GM12864 (cell line): ENCODE measurements around the gene PCLO.

Source experiments
- DNase-seq: peaks from one replicate; pipeline ENCODE4 v3.0.0-alpha.2; 2011; ENCODE audit warnings: low read depth
- H3K4me3 ChIP-seq: 2 replicates; pipeline ENCODE4 v1.5.1; 2011; ENCODE audit warnings: mild to moderate bottlenecking, low read depth, low read length, control low read depth
- TF ChIP-seq, protein P1 (sequence below): IDR thresholded peaks from 2 replicates; pipeline ENCODE4 v1.5.1; 2011; ENCODE audit warnings: low read depth, mild to moderate bottlenecking, moderate library complexity, low read length, control low read depth, inconsistent platforms; ENCODE audit errors: missing control alignments

The PCLO gene

DNA sequence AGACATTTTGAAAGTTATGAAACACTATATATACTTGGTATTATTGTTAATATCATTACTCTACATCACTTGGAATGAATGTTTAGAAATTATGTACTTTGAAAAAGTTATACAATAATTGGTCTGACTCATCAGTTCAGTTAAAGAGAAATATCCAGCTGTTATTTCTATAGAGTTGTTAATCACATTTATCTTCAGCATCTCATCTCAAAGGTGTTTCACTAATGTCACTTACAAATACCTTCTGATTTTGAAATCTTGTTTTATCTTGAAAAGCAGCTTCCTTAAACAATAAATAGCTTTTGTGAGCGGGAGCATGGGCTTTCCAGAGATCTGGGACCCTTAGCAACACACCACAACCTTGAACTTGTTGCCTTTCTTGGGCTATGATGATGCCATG is 205.2 kb downstream of the PCLO start:
- DNase-seq, result no peak
- no peak overlapping the region for H3K4me3 ChIP-seq
- TF ChIP-seq, protein P1, sequence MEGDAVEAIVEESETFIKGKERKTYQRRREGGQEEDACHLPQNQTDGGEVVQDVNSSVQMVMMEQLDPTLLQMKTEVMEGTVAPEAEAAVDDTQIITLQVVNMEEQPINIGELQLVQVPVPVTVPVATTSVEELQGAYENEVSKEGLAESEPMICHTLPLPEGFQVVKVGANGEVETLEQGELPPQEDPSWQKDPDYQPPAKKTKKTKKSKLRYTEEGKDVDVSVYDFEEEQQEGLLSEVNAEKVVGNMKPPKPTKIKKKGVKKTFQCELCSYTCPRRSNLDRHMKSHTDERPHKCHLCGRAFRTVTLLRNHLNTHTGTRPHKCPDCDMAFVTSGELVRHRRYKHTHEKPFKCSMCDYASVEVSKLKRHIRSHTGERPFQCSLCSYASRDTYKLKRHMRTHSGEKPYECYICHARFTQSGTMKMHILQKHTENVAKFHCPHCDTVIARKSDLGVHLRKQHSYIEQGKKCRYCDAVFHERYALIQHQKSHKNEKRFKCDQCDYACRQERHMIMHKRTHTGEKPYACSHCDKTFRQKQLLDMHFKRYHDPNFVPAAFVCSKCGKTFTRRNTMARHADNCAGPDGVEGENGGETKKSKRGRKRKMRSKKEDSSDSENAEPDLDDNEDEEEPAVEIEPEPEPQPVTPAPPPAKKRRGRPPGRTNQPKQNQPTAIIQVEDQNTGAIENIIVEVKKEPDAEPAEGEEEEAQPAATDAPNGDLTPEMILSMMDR, result no peak

DNA sequence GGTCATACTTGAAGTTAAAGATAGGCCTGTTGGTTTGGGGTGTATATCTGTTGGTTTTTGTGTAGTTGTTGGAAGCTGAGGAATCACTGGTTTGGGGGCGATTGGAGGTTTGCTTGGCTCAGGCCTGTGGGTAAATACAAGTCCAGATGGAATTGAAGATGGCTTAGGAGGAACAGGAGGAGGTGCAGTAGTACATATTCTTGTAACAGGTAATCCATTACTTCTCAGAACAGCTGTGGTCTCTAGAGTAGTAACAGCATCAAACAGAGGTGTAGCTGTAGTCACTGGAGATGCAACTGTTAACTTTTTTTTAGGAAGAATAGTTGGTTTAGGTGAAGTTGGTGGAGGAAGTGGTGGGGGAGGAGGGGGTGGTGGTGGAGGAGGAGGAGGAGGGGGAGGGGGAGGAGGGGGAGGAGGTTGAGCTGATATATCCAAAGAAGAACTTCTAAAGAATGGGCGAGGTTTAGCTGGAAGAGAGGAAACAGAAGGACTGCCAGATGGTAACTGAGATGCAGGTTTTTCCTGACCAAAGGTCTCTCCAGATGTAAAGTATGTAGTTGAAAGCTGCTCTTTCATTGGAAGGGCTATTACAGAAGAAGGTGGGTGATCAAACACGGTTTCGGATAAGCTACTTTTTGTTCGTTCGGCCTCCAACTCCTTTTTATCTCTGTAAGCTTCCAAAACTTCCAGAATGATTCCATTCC is 209.2 kb downstream of the PCLO start:
- TF ChIP-seq, protein P1, result no peak
- no peak overlapping the region for H3K4me3 ChIP-seq
- DNase-seq, result no peak

DNA sequence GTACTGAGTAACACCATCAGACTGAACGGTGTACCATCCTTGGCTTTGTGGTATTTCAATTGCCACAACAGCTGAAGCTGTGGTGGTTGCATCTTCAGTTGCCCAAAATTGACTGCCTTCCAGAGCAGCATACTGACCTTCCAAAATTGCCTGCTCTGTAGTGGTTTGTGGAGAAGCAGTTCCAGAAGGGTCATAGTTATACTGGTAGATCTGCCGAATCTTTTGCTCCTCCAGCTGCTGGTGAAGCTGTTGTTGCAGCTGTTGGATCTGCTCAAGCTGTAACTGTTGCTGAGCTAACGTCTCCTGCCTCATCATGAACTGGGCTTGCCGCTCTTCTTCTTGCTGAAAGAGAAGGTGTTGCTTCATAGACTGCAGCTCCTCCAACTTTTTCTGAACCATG is 212.2 kb downstream of the PCLO start:
- DNase-seq, result no peak
- TF ChIP-seq, protein P1, result no peak
- H3K4me3 ChIP-seq, result no peak overlapping the region

DNA sequence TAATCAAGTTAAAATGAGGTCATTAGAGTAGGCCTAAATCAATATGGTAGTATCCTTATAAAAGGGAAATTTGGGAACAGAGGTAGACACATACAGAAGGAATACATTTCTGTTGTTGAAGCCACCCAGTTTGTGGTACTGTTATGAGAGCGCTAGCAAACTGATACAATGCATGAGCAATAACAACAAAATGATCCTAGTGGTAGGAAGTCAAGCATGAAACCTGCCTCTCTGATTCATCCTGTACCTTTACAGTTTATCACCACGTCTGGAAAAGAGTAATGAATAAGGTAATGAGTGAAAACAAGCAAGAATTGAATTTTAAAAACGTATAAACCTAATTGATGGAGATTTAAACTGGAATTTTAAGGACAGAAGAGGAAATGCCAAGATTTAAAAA is 217.2 kb downstream of the PCLO start:
- no peak overlapping the region for H3K4me3 ChIP-seq
- TF ChIP-seq, protein P1, result no peak
- DNase-seq, result no peak

DNA sequence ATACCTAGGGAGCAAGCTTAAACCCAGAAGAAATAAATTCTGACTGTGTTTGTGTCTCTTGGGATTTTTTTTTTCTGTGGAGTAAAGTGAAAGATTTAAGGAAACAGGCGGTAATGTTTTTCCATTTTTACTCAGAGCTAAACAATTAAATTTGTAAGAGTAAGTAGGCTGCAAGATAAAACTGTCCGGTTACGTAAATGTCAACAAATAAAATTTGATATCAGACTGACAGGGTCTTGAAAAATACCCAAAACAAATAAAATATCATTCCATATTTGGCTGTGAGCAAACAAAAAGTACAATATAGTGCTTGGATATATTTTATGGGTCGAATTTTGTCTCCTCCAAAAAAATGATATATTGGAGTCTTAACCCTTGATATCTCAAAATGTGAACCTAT is 217.6 kb downstream of the PCLO start:
- TF ChIP-seq, protein P1, result no peak
- H3K4me3 ChIP-seq, result no peak overlapping the region
- no peak for DNase-seq

DNA sequence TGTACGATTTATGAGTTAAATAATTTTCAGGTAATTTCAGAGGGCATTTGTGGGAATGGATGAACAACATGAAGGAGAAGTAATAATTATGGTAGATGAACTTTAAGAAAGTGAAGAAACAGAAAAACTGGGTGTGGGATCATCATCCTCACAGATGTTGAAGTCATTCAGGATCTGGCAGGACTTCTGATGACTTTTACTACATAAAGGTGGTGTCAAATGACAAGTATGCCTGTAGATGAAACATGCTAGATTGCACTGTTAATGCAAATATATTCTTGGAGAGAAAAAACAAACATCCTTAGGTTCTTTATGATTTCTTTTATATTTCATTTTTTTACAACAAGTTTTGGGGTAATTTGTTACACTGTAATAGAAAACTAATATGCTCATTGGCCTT is 230.2 kb downstream of the PCLO start:
- no peak overlapping the region for H3K4me3 ChIP-seq
- TF ChIP-seq, protein P1, result no peak
- no peak for DNase-seq

DNA sequence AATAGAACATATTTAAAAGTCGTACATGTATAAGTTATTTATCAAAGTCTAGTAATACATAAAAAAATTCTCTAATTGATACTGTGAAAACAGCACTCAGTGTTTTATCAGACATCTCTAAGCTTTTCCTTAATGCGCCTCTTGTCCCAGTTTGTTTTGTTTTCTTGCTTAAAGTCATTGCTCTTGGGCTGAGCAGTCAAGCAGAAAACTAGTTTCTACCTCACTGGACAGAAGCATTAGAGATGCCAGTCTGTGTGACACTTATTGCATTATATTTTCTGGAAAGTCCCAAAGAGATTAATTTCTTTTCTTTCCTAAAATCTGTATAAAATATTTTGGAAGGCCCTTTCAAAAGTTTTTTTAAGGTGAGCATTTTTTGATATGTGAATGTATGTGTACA is 236.2 kb downstream of the PCLO start:
- H3K4me3 ChIP-seq, result no peak overlapping the region
- DNase-seq, result no peak
- TF ChIP-seq, protein P1, result no peak
